HUDEP-2 (cell line): ENCODE results near the gene CDS2.
A peak's percentile ranks its signal among the peaks of the same experiment; 100 is the strongest.
"Not testable (repeated sequence)": the region's sequence is repeated elsewhere in the genome, so short reads cannot be mapped to it uniquely, and the experiment has no call there.

Source experiments
- DNase-seq, 76 experiments: peaks; one replicate each; lab custom pipeline; 2025; ENCODE audit not compliant: unreplicated experiment in 76 of 76; lab: John Stamatoyannopoulos, UW

Gene CDS2

GRCh38 chr20:5126512-5127203, at the start of gene CDS2:
CDS2 (plus strand) TSS chr20:5127008; CDS start chr20:5127093, 85 bp downstream.
- peak; percentile 55 to 100 (median 99) for DNase-seq

GRCh38 chr20:5077761-5078387, 48.9 kb upstream of the CDS2 start:
- DNase-seq: no peak

- peak in 69 of 76 experiments; percentile 7 to 77 (median 41) for DNase-seq
Measured at GRCh38 chr20:5078399-5078958, 48.3 kb upstream of the CDS2 start.

- peak in 12 of 76 experiments; percentile 2 to 42 (median 10) for DNase-seq
Measured at GRCh38 chr20:5080384-5080877, 46.4 kb upstream of the CDS2 start.

- no peak for DNase-seq
Measured at GRCh38 chr20:5085380-5085779, 41.4 kb upstream of the CDS2 start.

- DNase-seq: no peak
Measured at GRCh38 chr20:5088688-5089087, 38.1 kb upstream of the CDS2 start.

- no peak for DNase-seq
Measured at GRCh38 chr20:5090191-5090590, 36.6 kb upstream of the CDS2 start.

GRCh38 chr20:5091902-5092301, 34.9 kb upstream of the CDS2 start:
- DNase-seq: no peak

- DNase-seq: no peak
Measured at GRCh38 chr20:5092765-5093339, 34.0 kb upstream of the CDS2 start.

GRCh38 chr20:5095454-5095853, 31.4 kb upstream of the CDS2 start:
- DNase-seq: no peak

- DNase-seq: no peak
Measured at GRCh38 chr20:5095931-5096330, 30.9 kb upstream of the CDS2 start.

GRCh38 chr20:5096463-5096862, 30.3 kb upstream of the CDS2 start:
- DNase-seq: no peak

GRCh38 chr20:5099009-5099408, 27.8 kb upstream of the CDS2 start:
- DNase-seq: not testable (repeated sequence)

- DNase-seq: not testable (repeated sequence)
Measured at GRCh38 chr20:5099909-5100308, 26.9 kb upstream of the CDS2 start.

GRCh38 chr20:5100684-5101347, 26.0 kb upstream of the CDS2 start:
- DNase-seq: peak in 55 of 76 experiments; percentile 7 to 70 (median 35)

- no peak for DNase-seq
Measured at GRCh38 chr20:5104479-5104878, 22.3 kb upstream of the CDS2 start.

- no peak for DNase-seq
Measured at GRCh38 chr20:5109276-5109675, 17.5 kb upstream of the CDS2 start.

GRCh38 chr20:5113615-5113986, 13.2 kb upstream of the CDS2 start:
- no peak for DNase-seq

- no peak for DNase-seq
Measured at GRCh38 chr20:5114403-5114802, 12.4 kb upstream of the CDS2 start.

GRCh38 chr20:5116875-5117274, 9.9 kb upstream of the CDS2 start:
- DNase-seq: no peak
